Esophagus squamous epithelium (tissue), 5 donors: Measurements from ENCODE around the gene SHISA8. TPM values are rescaled to one million over a fixed set of nuclear protein-coding genes. Genes with fewer than 3 reads are reported as not detected.

ENCODE experiments used
- DNase-seq: peaks from one replicate; lab custom pipeline; 2025; lab: John Stamatoyannopoulos, UW
- H3K27ac ChIP-seq, 4 donors: fragments of 200-600 bp; sonication (generic); one replicate each; pipeline ENCODE4 v1.5.1; 2016 to 2019; ENCODE audit warnings: mild to moderate bottlenecking in 1 of 4
- H3K27me3 ChIP-seq, 4 donors: fragments of 200-600 bp; sonication (generic); 1 replicate in 3 of 4; 2 replicates in 1 of 4; pipeline versions ENCODE4 v1.5.1 to v1.6.0; 2017 to 2021; ENCODE audit warnings: antibody characterized with exemption in 1 of 4
- H3K36me3 ChIP-seq, 3 donors: fragments of 200-600 bp; sonication (generic); one replicate each; pipeline ENCODE4 v1.5.1; 2016 to 2019
- H3K4me1 ChIP-seq, 3 donors: fragments of 200-600 bp; sonication (generic); one replicate each; pipeline ENCODE4 v1.5.1; 2017 to 2019
- H3K4me3 ChIP-seq, 4 donors: fragments of 200-600 bp; sonication (generic); 1 replicate in 3 of 4; 2 replicates in 1 of 4; pipeline ENCODE4 v1.5.1; 2016 to 2019; ENCODE audit warnings: mild to moderate bottlenecking in 2 of 4, moderate library complexity in 1 of 4
- H3K9me3 ChIP-seq, 3 donors: fragments of 200-600 bp; sonication (generic); one replicate each; pipeline ENCODE4 v1.5.1; 2016 to 2019
- CTCF ChIP-seq, 6 experiments: fragments of 450-650 bp in 4 of 6; fragments of 200-600 bp in 2 of 6; sonication (generic) in 2 of 6; IDR thresholded peaks; one replicate each; pipeline ENCODE4 v1.5.1; 2016 to 2019; ENCODE audit warnings: antibody characterized with exemption in 6 of 6, mild to moderate bottlenecking in 4 of 6, moderate library complexity in 4 of 6
- POLR2A ChIP-seq, 4 donors: fragments of 450-650 bp; IDR thresholded peaks; one replicate each; pipeline ENCODE4 v1.6.1; 2017; ENCODE audit warnings: antibody characterized with exemption in 4 of 4, mild to moderate bottlenecking in 4 of 4, moderate library complexity in 3 of 4
- WGBS, 2 donors: methylation state at CpG; one replicate each; pipeline ENCODE4 v1.1.5; 2018; 5-methylcytosine and 5-hydroxymethylcytosine counted together
- intact Hi-C: fragments of 100-400 bp; cut with DNase I; formaldehyde crosslinking; loops from one replicate; pipeline ENCODE4 v1.15.0; 2022
- total RNA-seq, 4 donors: library from RNA; depleted of rRNA; stranded (reverse); fragments of >200 nt; gene quantifications; one replicate each; pipeline ENCODE4 v1.1.0, GENCODE V29; 2016
- donor health status: DM: yes; HTN: yes; CAD: no.

Gene SHISA8
- total RNA-seq, 4 donors from 2014 or later: not detected

- DNase-seq: no peak
- intact Hi-C loops: no loop called here
- Histone ChIP-seq H3K9me3 (no peaks in the 10 kb centered on the region), H3K36me3 (no peaks in the 10 kb centered on the region), H3K4me3 (no peak overlapping the region), H3K27me3 (no peaks in the 10 kb centered on the region), H3K27ac (no peak overlapping the region), H3K4me1 (peaks cover 0 to under 1% (median 0%) of the 10 kb centered on the region in 3 donors)
- no peak for TF ChIP-seq POLR2A (IDR thresholded peaks at IDR 0.05)
- TF ChIP-seq CTCF (IDR thresholded peaks at IDR 0.05): no peak
- WGBS, 2 donors: 80 to 88% methylated on average over 1 to 2 of the region's 16 CpGs
These were observed 18.7 kb upstream of the SHISA8 start for GRCh38 chr22:41933411-41934177.

- no peaks in the 10 kb centered on the region for H3K9me3 ChIP-seq
- no peaks in the 10 kb centered on the region for H3K27me3 ChIP-seq
- no peaks in the 10 kb centered on the region for H3K4me1 ChIP-seq
- no CpG with 5 or more reads among the region's 12 CpGs for WGBS, 2 donors
- no peak for DNase-seq
- no peak overlapping the region for H3K4me3 ChIP-seq
- no peaks in the 10 kb centered on the region for H3K36me3 ChIP-seq
- TF ChIP-seq CTCF (IDR thresholded peaks at IDR 0.05): no peak
- no peak for TF ChIP-seq POLR2A (IDR thresholded peaks at IDR 0.05)
- no peak overlapping the region for H3K27ac ChIP-seq
- intact Hi-C loops: no loop called here
These were observed 17.5 kb upstream of the SHISA8 start for GRCh38 chr22:41932353-41932752.

GRCh38 chr22:41931701-41932269 lies 16.9 kb upstream of the SHISA8 start:
- intact Hi-C loops: no loop called here

GRCh38 chr22:41929418-41929810 lies 14.5 kb upstream of the SHISA8 start:
- TF ChIP-seq CTCF (IDR thresholded peaks at IDR 0.05) (no peak), POLR2A (IDR thresholded peaks at IDR 0.05) (no peak)
- DNase-seq: no peak
- WGBS, 2 donors: 73 to 77% methylated on average over 2 to 7 of the region's 8 CpGs

More at GRCh38 chr22:41931701-41932269, 16.9 kb upstream of the SHISA8 start:
- no peak for TF ChIP-seq POLR2A (IDR thresholded peaks at IDR 0.05)
- TF ChIP-seq CTCF (IDR thresholded peaks at IDR 0.05): no peak
- H3K27ac ChIP-seq: no peak overlapping the region
- peaks cover 0 to 5% (median 0%) of the 10 kb centered on the region in 4 donors for H3K27me3 ChIP-seq
- peaks cover 0 to 3% (median under 1%) of the 10 kb centered on the region in 3 donors for H3K4me1 ChIP-seq
- no peaks in the 10 kb centered on the region for H3K36me3 ChIP-seq
- WGBS, 2 donors: 72 to 77% methylated on average over 9 to 10 of the region's 10 CpGs
- no peaks in the 10 kb centered on the region for H3K9me3 ChIP-seq
- no peak for DNase-seq
- no peak overlapping the region for H3K4me3 ChIP-seq

More at GRCh38 chr22:41929418-41929810, 14.5 kb upstream of the SHISA8 start:
- no peaks in the 10 kb centered on the region for H3K36me3 ChIP-seq
- no peaks in the 10 kb centered on the region for H3K9me3 ChIP-seq
- no peak overlapping the region for H3K27ac ChIP-seq
- no peak overlapping the region for H3K4me3 ChIP-seq
- intact Hi-C loops: no loop called here
- peaks cover 4 to 16% (median 12%) of the 10 kb centered on the region in 3 donors for H3K4me1 ChIP-seq
- H3K27me3 ChIP-seq: peaks cover 0 to 24% (median 1%) of the 10 kb centered on the region in 4 donors
